Measurements from ENCODE around the gene ADIPOR2.

- TF ChIP-seq CTCF (conservative IDR thresholded peaks at IDR 0.05; ENCODE audit: low read depth, low read length): no peak
- TF ChIP-seq EZH2phosphoT487 (IDR thresholded peaks at IDR 0.05; ENCODE audit: borderline replicate concordance, low read length): no peak
- no peak for TF ChIP-seq EZH2 (IDR thresholded peaks at IDR 0.05; ENCODE audit: low read length, unreplicated experiment)
Observed at GRCh38 chr12:1761857-1762256, 71.0 kb downstream of the ADIPOR2 start.

Measured in PC-3 (cell line).